C4-2B (cell line): ENCODE measurements around the gene NOL7.
A peak's percentile ranks its signal among the peaks of the same experiment; 100 is the strongest.

Experiments
- ZFX ChIP-seq: fragments of 450-650 bp; IDR thresholded peaks from 2 replicates; pipeline ENCODE4 v1.6.1; 2017
- TF ChIP-seq, protein P1 (sequence below): fragments of 450-650 bp; conservative IDR thresholded peaks from 2 replicates; pipeline ENCODE4 v1.5.1; 2017; ENCODE audit warnings: mild to moderate bottlenecking

DNA sequence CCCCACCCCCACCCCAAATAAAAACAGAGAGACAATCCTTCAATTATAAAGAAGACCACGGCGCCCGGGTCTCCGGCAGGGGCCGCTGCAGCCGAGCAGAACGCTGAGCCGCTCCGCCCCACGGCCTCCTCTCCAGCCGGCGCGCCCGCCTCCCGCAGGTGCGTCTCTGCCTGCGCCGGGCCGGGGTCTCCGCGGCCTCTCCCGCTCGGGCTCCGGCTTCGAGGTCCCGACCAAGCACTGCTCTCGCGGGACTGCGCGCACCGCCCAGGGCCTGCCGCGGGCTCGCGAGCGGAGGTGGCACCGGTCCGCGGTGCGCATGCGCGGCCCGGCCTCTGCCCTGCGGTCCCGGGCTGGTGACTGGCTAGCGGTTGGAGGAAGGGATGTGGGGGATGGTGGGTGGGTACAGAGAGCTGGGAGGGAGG, 41.0 kb upstream of the NOL7 start:
- TF ChIP-seq, protein P1, sequence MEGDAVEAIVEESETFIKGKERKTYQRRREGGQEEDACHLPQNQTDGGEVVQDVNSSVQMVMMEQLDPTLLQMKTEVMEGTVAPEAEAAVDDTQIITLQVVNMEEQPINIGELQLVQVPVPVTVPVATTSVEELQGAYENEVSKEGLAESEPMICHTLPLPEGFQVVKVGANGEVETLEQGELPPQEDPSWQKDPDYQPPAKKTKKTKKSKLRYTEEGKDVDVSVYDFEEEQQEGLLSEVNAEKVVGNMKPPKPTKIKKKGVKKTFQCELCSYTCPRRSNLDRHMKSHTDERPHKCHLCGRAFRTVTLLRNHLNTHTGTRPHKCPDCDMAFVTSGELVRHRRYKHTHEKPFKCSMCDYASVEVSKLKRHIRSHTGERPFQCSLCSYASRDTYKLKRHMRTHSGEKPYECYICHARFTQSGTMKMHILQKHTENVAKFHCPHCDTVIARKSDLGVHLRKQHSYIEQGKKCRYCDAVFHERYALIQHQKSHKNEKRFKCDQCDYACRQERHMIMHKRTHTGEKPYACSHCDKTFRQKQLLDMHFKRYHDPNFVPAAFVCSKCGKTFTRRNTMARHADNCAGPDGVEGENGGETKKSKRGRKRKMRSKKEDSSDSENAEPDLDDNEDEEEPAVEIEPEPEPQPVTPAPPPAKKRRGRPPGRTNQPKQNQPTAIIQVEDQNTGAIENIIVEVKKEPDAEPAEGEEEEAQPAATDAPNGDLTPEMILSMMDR = peak; percentile 75
- TF ChIP-seq ZFX = no peak
